Ishikawa (cell line): Measurements from ENCODE around the gene RARA.

Source experiments
- CEBPB ChIP-seq: IDR thresholded peaks from 2 replicates; pipeline ENCODE4 v1.6.1; 2012
- CREB1 ChIP-seq: IDR thresholded peaks from 2 replicates; pipeline ENCODE4 v1.6.1; 2012; ENCODE audit warnings: low read depth
- EGR1 ChIP-seq: IDR thresholded peaks from 2 replicates; pipeline ENCODE4 v1.6.1; 2012
- EP300 ChIP-seq: IDR thresholded peaks from 2 replicates; pipeline ENCODE4 v1.6.1; 2012; ENCODE audit warnings: borderline replicate concordance
- FOXM1 ChIP-seq: IDR thresholded peaks from 2 replicates; pipeline ENCODE4 v1.6.1; 2012; ENCODE audit warnings: low read depth, borderline replicate concordance
- MAX ChIP-seq: IDR thresholded peaks from 2 replicates; pipeline ENCODE4 v1.6.1; 2012
- NFIC ChIP-seq: IDR thresholded peaks from 2 replicates; pipeline ENCODE4 v1.6.1; 2012
- RAD21 ChIP-seq: IDR thresholded peaks from 2 replicates; pipeline ENCODE4 v1.6.1; 2012; ENCODE audit warnings: low read depth
- REST ChIP-seq: IDR thresholded peaks from 2 replicates; pipeline ENCODE4 v1.6.1; 2012; ENCODE audit warnings: low read depth, mild to moderate bottlenecking
- TAF1 ChIP-seq: IDR thresholded peaks from 2 replicates; pipeline ENCODE4 v1.6.1; 2012; ENCODE audit warnings: low read depth, mild to moderate bottlenecking
- TCF12 ChIP-seq: IDR thresholded peaks from 2 replicates; pipeline ENCODE4 v1.6.1; 2012; ENCODE audit warnings: low read depth
- TEAD4 ChIP-seq: IDR thresholded peaks from 2 replicates; pipeline ENCODE4 v1.6.1; 2012
- USF1 ChIP-seq: IDR thresholded peaks from 2 replicates; pipeline ENCODE4 v1.6.1; 2012
- YY1 ChIP-seq: IDR thresholded peaks from 2 replicates; pipeline ENCODE4 v1.6.1; 2012; ENCODE audit warnings: low read depth
- ZBTB7A ChIP-seq: IDR thresholded peaks from 2 replicates; pipeline ENCODE4 v1.6.1; 2012; ENCODE audit warnings: low read depth

The RARA gene

DNA sequence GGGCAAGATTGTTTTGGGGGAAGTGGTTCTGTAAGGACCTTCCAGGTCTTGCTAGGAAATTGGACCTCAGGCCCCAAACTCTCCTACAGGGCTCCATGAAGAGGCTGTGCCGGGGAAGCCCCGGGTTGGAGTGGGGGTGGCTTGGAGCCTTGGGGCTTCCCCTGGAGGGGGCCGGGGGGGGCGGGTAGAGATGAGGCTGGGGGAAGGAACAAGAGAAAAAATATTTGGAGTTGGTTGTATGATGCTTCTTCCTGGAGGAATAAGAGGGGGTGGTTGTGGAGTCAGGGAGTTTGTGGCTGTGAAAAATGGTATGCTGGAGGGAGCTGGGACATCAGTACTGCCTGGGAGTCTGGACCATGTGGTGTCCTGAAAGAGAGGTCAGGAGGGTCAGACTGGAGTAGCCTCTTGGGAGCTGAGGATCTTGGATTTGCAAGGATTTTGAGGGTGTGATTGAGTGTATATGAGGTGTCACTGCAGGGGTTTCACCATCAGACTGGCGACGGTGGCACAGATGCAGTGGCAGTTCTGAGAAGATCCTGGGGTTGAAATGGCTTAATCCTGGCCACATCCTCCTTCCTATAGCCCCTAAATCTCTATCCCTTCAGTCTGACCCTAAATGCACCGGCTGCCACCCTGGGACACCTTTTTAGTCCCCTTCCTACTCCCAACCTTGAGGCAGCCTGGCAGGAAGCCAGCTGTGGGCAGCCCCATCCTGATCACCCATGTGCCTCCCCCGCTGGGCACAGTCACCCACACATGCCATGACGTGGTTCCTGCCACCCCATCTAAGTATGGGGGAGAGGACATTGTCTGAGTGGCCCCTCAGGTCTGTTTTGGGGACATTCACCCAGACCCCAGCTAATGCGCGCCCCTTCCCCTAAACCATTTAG lies 10.9 kb downstream of the RARA start:
- TF ChIP-seq NFIC (peak; percentile 56; the same call in 1 of the 2 replicates), CREB1 (no peak), YY1 (no peak), FOXM1 (no peak), TAF1 (no peak), EGR1 (no peak)

DNA sequence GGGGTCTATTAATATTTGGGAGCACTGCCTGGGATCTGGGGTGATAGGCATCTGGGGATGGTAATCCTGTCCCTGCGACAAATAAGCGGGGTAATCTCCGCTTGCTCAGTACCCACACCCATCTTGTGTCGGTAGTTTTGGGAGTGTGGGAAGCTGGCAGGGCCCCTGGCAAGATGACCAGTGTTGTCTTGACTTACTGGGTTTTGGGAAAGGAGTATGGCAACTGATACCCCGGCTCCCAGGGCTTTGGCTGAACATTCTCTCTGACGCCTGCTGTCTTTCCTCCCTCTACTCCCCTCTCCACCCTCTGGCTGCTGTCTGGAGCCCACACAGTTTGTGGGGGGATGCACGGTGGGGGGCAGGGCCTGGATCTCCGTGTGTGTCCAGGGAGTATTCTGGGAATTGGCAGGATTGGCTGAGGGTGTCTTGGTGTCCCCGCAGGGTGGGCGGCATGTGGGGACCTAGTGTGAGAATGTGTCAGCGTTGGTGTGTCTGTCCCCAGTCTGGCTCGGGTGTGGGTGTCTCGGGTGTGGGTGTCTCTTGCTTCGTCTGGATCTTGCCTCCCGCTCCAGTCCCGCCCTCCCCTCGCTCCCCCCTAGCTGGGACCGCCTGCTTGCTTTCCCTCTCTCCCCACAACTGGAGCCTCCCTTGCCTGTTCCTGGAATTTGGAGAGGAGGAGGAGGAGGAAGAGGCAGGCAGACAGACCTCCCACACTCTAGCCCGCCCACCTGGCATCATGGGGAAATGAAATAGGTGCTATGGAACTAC lies 12.0 kb downstream of the RARA start:
- TF ChIP-seq MAX = 0 out of 2 replicates have a peak, but pooled peaks have one; percentile 10
- TF ChIP-seq NFIC = no peak

DNA sequence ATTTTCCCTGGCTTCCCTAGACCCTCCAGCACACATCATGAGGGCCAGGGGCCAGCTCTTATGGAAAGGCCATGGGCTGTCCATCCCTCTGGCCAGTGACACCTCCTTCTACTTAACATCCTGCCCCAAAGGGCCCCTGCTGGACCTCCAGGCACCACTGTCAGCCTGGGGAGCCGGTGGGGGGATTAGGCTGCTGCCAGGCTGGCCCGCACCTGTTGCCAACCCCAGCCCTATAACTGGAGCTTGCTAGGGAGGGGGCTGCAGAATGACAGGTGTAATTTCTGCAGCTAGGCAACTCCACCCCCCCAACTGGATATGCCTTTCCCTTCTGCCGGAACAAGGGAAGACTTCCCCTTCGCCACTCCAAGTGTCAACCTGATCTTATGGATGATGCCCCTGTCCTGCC lies 12.5 kb downstream of the RARA start:
- TF ChIP-seq REST = no peak
- TF ChIP-seq EGR1 = no peak
- TF ChIP-seq USF1 = no peak
- no peak for TF ChIP-seq YY1
- no peak for TF ChIP-seq RAD21
- no peak for TF ChIP-seq MAX
- TF ChIP-seq TAF1 = no peak
- TF ChIP-seq CEBPB = no peak
- TF ChIP-seq ZBTB7A = no peak
- no peak for TF ChIP-seq FOXM1
- no peak for TF ChIP-seq NFIC
- no peak for TF ChIP-seq TEAD4
- no peak for TF ChIP-seq EP300
- no peak for TF ChIP-seq CREB1
- TF ChIP-seq TCF12 = no peak

DNA sequence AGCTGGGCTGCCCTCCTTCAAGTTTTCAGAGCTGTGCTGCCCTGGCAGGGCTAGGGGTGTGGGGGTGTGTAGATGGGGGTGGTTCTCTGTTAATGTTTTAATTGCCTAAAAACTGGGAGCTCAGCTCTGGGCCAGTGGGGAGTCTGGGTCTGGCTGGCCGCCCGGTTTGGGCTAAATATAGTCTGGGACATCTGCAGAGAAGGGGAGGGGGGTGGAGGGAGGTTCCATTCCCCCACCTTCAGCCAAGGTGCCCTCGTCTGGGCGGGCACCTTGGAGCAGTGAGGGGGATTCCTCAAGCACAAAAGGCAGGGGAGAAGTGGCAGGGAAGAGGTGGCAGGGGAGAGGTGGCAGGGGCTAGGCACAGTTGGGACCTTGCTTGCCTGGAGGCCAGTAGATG lies 13.0 kb downstream of the RARA start:
- no peak for TF ChIP-seq CREB1
- peak; percentile 46; the same call in 1 of the 2 replicates for TF ChIP-seq TCF12
- TF ChIP-seq NFIC = peak; percentile 71

GRCh38 chr17:40322358-40323315 lies 13.7 kb downstream of the RARA start:
- TF ChIP-seq USF1 (peak; percentile 96), FOXM1 (no peak)

- TF ChIP-seq RAD21 (no peak), NFIC (no peak), CREB1 (no peak), YY1 (no peak), TAF1 (no peak), TEAD4 (no peak), EGR1 (no peak), FOXM1 (no peak), EP300 (no peak), TCF12 (no peak), CEBPB (no peak), MAX (no peak), USF1 (no peak), REST (no peak), ZBTB7A (no peak)
Observed at GRCh38 chr17:40323391-40324381, 14.7 kb downstream of the RARA start.
